ENCODE data around the gene SMS.

GRCh38 chrX:21996872-21997455 lies 56.5 kb downstream of the SMS start:
- TF ChIP-seq CTCF (IDR thresholded peaks at IDR 0.05) = no peak
- TF ChIP-seq POLR2A (IDR thresholded peaks at IDR 0.05) = no peak
